OCI-LY7 (cell line): ENCODE data around the gene HNRNPAB. TPM values are rescaled to one million over a fixed set of nuclear protein-coding genes. Genes with fewer than 3 reads are reported as not detected.

Source experiments
- BruUV-seq: library from RNA; stranded (reverse); fragments of 400-500 nt; replicated peaks from 2 replicates; lab custom pipeline; 2021; lab: Mats Ljungman, UMichigan
- CTCF ChIA-PET: fragments of 300-600 bp; sonication (Branson Sonifier 250); formaldehyde crosslinking; loops from one replicate; lab custom pipeline; 2022; ENCODE audit warnings: antibody characterized with exemption; ENCODE audit not compliant: unreplicated experiment; lab: Charles Lee
- POLR2A ChIA-PET: fragments of 300-600 bp; sonication (Branson Sonifier 250); formaldehyde crosslinking; loops from one replicate; lab custom pipeline; 2022; ENCODE audit warnings: antibody characterized with exemption; lab: Charles Lee
- DNase-seq: peaks from one replicate; pipeline ENCODE4 v3.0.0-alpha.2; 2015; ENCODE audit warnings: low spot score
- H2AFZ ChIP-seq: fragments of 200-600 bp; sonication (generic), shearing (Covaris generic); 2 replicates; pipeline ENCODE4 v1.6.1; 2014; ENCODE audit warnings: mild to moderate bottlenecking, antibody characterized with exemption, low read length, moderate library complexity
- H3K27ac ChIP-seq: fragments of 200-600 bp; sonication (generic); 2 replicates; pipeline ENCODE4 v1.5.1; 2014; ENCODE audit warnings: mixed run types, low read depth, mild to moderate bottlenecking, moderate library complexity, low read length, inconsistent platforms; ENCODE audit not compliant: poor library complexity, severe bottlenecking
- H3K36me3 ChIP-seq: fragments of 200-600 bp; sonication (generic); 2 replicates; pipeline ENCODE4 v1.6.1; 2014; ENCODE audit warnings: mild to moderate bottlenecking, antibody characterized with exemption, low read length, moderate library complexity, mixed read lengths; ENCODE audit not compliant: insufficient read depth
- H3K4me1 ChIP-seq: fragments of 200-600 bp; sonication (generic); 2 replicates; pipeline ENCODE4 v1.5.1; 2014; ENCODE audit warnings: mild to moderate bottlenecking, low read length; ENCODE audit not compliant: insufficient read depth, poor library complexity, severe bottlenecking
- H3K4me2 ChIP-seq: fragments of 200-600 bp; sonication (generic); 2 replicates; pipeline ENCODE4 v1.6.1; 2014; ENCODE audit warnings: mild to moderate bottlenecking, low read length
- H3K4me3 ChIP-seq: fragments of 200-600 bp; sonication (generic); 2 replicates; pipeline ENCODE4 v1.5.1; 2014; ENCODE audit warnings: mild to moderate bottlenecking, low read depth, low read length; ENCODE audit not compliant: poor library complexity, severe bottlenecking
- H3K79me2 ChIP-seq: fragments of 200-600 bp; sonication (generic); 2 replicates; pipeline ENCODE4 v1.6.1; 2016; ENCODE audit warnings: low read depth, mild to moderate bottlenecking, low read length, moderate library complexity, mixed read lengths; ENCODE audit not compliant: insufficient read depth
- H3K9me2 ChIP-seq: fragments of 200-600 bp; sonication (generic); 2 replicates; pipeline ENCODE4 v1.6.1; 2016; ENCODE audit warnings: mild to moderate bottlenecking, low read length, mixed read lengths; ENCODE audit not compliant: insufficient read depth
- H3K9me3 ChIP-seq: fragments of 200-600 bp; sonication (generic); 2 replicates; pipeline ENCODE4 v1.6.1; 2014; ENCODE audit warnings: mild to moderate bottlenecking, mixed run types, low read length, mixed read lengths
- H4K20me1 ChIP-seq: fragments of 200-600 bp; sonication (generic); 2 replicates; pipeline ENCODE4 v1.6.1; 2014; ENCODE audit warnings: mild to moderate bottlenecking, antibody characterized with exemption, low read length, moderate library complexity, mixed read lengths; ENCODE audit not compliant: insufficient read depth
- EZH2phosphoT487 ChIP-seq: fragments of 200-600 bp; sonication (generic); IDR thresholded peaks from 2 replicates; pipeline ENCODE4 v1.6.1; 2018; ENCODE audit warnings: low read depth, borderline replicate concordance, mild to moderate bottlenecking, mixed run types, antibody characterized with exemption, low read length, moderate library complexity, mixed read lengths
- intact Hi-C: fragments of 100-400 bp; cut with micrococcal nuclease; formaldehyde crosslinking; loops from one replicate; pipeline ENCODE4 v1.10.0; 2022; ENCODE audit not compliant: unreplicated experiment
- total RNA-seq, 2 experiments: library from RNA; depleted of rRNA in 1 of 2; stranded (reverse); fragments of >200 nt in 1 of 2; shearing (Covaris generic) in 1 of 2; gene quantifications; 2 replicates each; pipeline ENCODE4 v1.2.3, GENCODE V29; 2014 to 2022
- TF ChIP-seq, protein P1 (sequence below): fragments of 200-600 bp; sonication (generic); conservative IDR thresholded peaks from 2 replicates; pipeline ENCODE4 v1.5.1; 2014; ENCODE audit warnings: mild to moderate bottlenecking, antibody characterized with exemption, low read length, moderate library complexity, mixed read lengths

HNRNPAB gene
- total RNA-seq, 2 experiments from 2014 or later: 146 to 350 TPM

DNA sequence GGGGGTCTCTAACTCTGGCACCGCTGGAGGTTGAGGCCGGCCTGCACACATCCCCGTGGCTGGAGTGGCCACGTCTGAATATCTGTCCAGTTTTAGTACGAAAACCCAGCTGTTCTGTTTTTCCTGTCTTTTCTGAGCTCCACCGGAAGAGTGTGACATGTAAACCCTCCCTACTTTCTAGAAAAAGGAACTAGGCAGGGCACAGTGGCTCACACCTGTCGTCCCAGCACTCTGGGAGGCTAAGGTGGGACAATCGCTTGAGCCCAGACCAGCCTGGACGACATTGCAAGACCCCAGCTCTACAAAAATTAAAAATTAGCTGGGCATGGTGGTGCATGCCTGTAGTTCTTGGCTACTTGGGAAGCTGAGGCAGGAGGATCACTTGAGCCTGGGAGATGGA is 36.4 kb downstream of the HNRNPAB start:
- H3K4me1 ChIP-seq: peaks cover 34% of the 10 kb centered on the region
- H3K36me3 ChIP-seq: no peaks in the 10 kb centered on the region
- peak overlapping the region; percentile 59 for H2AFZ ChIP-seq
- intact Hi-C loops: no loop called here
- H3K9me2 ChIP-seq: no peaks in the 10 kb centered on the region
- peak overlapping the region; percentile 3 for H3K27ac ChIP-seq
- no peaks in the 10 kb centered on the region for H4K20me1 ChIP-seq
- TF ChIP-seq, protein P1, sequence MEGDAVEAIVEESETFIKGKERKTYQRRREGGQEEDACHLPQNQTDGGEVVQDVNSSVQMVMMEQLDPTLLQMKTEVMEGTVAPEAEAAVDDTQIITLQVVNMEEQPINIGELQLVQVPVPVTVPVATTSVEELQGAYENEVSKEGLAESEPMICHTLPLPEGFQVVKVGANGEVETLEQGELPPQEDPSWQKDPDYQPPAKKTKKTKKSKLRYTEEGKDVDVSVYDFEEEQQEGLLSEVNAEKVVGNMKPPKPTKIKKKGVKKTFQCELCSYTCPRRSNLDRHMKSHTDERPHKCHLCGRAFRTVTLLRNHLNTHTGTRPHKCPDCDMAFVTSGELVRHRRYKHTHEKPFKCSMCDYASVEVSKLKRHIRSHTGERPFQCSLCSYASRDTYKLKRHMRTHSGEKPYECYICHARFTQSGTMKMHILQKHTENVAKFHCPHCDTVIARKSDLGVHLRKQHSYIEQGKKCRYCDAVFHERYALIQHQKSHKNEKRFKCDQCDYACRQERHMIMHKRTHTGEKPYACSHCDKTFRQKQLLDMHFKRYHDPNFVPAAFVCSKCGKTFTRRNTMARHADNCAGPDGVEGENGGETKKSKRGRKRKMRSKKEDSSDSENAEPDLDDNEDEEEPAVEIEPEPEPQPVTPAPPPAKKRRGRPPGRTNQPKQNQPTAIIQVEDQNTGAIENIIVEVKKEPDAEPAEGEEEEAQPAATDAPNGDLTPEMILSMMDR: no peak
- no peak for TF ChIP-seq EZH2phosphoT487
- no peaks in the 10 kb centered on the region for H3K9me3 ChIP-seq
- BruUV-seq: no TSS peak
- ChIA-PET POLR2A (interaction anchor here (4.4 kb wide), 1 partner anchor 10 kb away, joined by 22 read pairs; no protein-coding TSS in a partner anchor), CTCF (no interaction called here)
- H3K4me2 ChIP-seq: peak overlapping the region; percentile 39
- H3K79me2 ChIP-seq: no peaks in the 10 kb centered on the region
- peak; percentile 43 for DNase-seq
- no peak overlapping the region for H3K4me3 ChIP-seq

DNA sequence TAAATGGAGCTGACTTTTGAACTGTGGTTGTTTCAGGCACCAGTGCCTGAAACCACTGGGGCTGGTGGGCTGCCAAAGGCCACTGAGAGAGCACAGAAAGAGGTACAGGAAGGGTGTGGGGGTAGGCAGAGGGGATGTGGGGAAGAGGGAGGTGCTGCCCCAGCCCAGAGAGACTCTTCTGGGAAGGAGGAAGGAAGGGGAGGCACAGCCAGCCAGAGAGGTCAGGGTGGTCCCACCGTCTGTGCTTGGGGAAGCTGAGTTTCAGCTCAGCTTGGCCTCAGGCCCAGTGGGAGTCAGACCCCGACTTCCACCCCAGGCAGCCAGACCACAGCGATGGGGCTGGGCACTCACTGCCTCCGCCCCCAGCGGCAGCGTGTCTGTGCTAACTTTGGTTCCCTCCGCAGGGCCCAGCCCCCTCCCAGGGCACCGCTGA is 36.9 kb downstream of the HNRNPAB start:
- no peaks in the 10 kb centered on the region for H4K20me1 ChIP-seq
- H3K4me2 ChIP-seq: no peak overlapping the region
- no TSS peak for BruUV-seq
- H3K9me2 ChIP-seq: no peaks in the 10 kb centered on the region
- H3K27ac ChIP-seq: peak overlapping the region; percentile 3
- H2AFZ ChIP-seq: peak overlapping the region; percentile 59; the same call in 1 of the 2 replicates
- TF ChIP-seq EZH2phosphoT487: no peak
- TF ChIP-seq, protein P1: no peak
- no peak overlapping the region for H3K4me3 ChIP-seq
- intact Hi-C loops: no loop called here
- no peaks in the 10 kb centered on the region for H3K9me3 ChIP-seq
- POLR2A ChIA-PET: interaction anchor here (4.4 kb wide), 1 partner anchor 10 kb away, joined by 22 read pairs; no protein-coding TSS in a partner anchor
- CTCF ChIA-PET: no interaction called here
- H3K4me1 ChIP-seq: peaks cover 34% of the 10 kb centered on the region
- H3K36me3 ChIP-seq: no peaks in the 10 kb centered on the region
- no peaks in the 10 kb centered on the region for H3K79me2 ChIP-seq
- no peak for DNase-seq

DNA sequence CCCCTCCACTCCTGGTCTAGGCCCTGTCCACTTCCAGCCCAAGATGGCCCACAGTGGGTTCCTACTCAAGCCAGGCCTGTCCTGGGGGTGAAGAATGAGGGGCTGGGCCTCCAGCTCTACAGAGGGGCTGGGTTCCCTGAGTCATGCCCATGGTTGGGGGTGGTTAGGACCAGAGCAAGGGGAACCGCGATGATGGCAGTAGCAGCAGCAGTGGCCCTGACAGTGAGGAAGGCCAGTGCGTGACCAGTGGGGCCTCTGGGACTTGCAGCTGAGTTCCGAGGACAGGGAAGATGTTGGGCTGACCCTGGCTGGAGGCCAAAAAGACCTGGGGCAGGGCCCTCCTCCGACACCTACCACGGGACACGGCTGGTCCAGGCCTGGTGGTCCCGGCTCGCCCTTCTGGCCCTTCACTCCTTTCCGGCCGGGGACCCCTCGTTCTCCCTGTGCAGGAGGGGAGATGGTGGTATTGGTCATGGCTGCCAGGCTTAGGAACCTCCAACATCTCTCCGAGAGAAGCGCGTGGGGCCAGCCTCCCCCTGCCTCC is 37.4 kb downstream of the HNRNPAB start:
- Histone ChIP-seq H3K4me3 (no peak overlapping the region), H3K79me2 (no peaks in the 10 kb centered on the region), H3K9me2 (no peaks in the 10 kb centered on the region), H3K27ac (no peak overlapping the region), H3K9me3 (no peaks in the 10 kb centered on the region), H2AFZ (no peak overlapping the region), H3K4me1 (peaks cover 34% of the 10 kb centered on the region), H3K4me2 (no peak overlapping the region), H4K20me1 (no peaks in the 10 kb centered on the region), H3K36me3 (no peaks in the 10 kb centered on the region)
- intact Hi-C loops: no loop called here
- no TSS peak for BruUV-seq
- TF ChIP-seq EZH2phosphoT487: no peak
- TF ChIP-seq, protein P1: no peak
- ChIA-PET CTCF (no interaction called here), POLR2A (no interaction called here)
- DNase-seq: no peak
